Cardiac muscle cell (in vitro differentiated cells and primary cell): ENCODE results near the gene S100A8. TPM values are rescaled to one million over a fixed set of nuclear protein-coding genes. Genes with fewer than 3 reads are reported as not detected.

Experiments used
- DNase-seq, 2 donors: peaks; one replicate each; pipeline versions ENCODE4 v3.0.0 to v3.0.0-alpha.2; 2010 to 2017; ENCODE audit warnings: low read depth in 1 of 2, low spot score in 1 of 2
- H3K27ac ChIP-seq: fragments of 200-600 bp; sonication (generic); 2 replicates; pipeline ENCODE4 v1.5.1; 2016
- H3K27me3 ChIP-seq: fragments of 200-600 bp; sonication (generic); 2 replicates; pipeline ENCODE4 v1.6.0; 2016; ENCODE audit warnings: control low read depth
- H3K36me3 ChIP-seq: fragments of 200-600 bp; sonication (generic); 2 replicates; pipeline ENCODE4 v1.5.1; 2016; ENCODE audit warnings: control low read depth
- H3K4me1 ChIP-seq: fragments of 200-600 bp; sonication (generic); 2 replicates; pipeline ENCODE4 v1.8.1; 2017; ENCODE audit warnings: low read depth, mild to moderate bottlenecking, mixed run types
- H3K4me3 ChIP-seq: fragments of 200-600 bp; sonication (generic); 2 replicates; pipeline ENCODE4 v1.5.1; 2016; ENCODE audit warnings: mild to moderate bottlenecking
- H3K9me3 ChIP-seq: fragments of 200-600 bp; sonication (generic); 2 replicates; pipeline ENCODE4 v1.5.1; 2017; ENCODE audit warnings: low read depth, mild to moderate bottlenecking, control low read depth
- polyA plus RNA-seq: library from polyadenylated mRNA; unstranded; fragments of >200 nt; fragmentation: Nextera tagmentation; extraction: Ambion mirVana; gene quantifications from 2 replicates; pipeline ENCODE4 v1.2.1, GENCODE V29; 2016
- total RNA-seq: library from RNA; depleted of rRNA; stranded (reverse); fragments of >200 nt; gene quantifications from 2 replicates; pipeline ENCODE4 v1.2.3, GENCODE V29; 2016
- TF ChIP-seq, protein P1 (sequence below): IDR thresholded peaks from 2 replicates; pipeline ENCODE4 v1.5.1; 2012; ENCODE audit warnings: low read depth, mild to moderate bottlenecking, low read length

The S100A8 gene
- total and polyA plus RNA-seq, 2 experiments from 2014 or later, result 4.4 TPM; not detected in 1

DNA sequence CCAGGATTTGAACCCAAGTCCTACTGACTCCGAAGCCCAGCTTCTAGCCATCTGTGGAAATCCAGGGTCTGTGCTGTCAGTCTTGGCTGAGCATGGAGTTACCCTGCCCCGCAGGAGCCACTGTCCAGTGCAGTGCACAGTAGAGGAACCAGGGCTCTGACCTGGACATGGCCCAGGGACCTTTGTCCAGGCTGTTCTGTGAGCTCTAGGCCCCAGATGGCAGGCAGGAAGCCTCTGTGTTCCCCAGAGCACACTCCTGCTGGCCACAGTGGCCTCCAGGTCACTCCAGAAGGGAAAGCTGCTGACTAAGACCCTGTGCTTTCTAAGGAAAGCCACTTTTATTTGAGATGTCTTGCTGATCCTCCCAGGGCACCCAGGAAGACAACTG is 39.3 kb upstream of the S100A8 start:
- TF ChIP-seq, protein P1, sequence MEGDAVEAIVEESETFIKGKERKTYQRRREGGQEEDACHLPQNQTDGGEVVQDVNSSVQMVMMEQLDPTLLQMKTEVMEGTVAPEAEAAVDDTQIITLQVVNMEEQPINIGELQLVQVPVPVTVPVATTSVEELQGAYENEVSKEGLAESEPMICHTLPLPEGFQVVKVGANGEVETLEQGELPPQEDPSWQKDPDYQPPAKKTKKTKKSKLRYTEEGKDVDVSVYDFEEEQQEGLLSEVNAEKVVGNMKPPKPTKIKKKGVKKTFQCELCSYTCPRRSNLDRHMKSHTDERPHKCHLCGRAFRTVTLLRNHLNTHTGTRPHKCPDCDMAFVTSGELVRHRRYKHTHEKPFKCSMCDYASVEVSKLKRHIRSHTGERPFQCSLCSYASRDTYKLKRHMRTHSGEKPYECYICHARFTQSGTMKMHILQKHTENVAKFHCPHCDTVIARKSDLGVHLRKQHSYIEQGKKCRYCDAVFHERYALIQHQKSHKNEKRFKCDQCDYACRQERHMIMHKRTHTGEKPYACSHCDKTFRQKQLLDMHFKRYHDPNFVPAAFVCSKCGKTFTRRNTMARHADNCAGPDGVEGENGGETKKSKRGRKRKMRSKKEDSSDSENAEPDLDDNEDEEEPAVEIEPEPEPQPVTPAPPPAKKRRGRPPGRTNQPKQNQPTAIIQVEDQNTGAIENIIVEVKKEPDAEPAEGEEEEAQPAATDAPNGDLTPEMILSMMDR, result no peak
- H3K36me3 ChIP-seq, result no peaks in the 10 kb centered on the region
- DNase-seq, result no peak
- H3K27me3 ChIP-seq, result peaks cover 9% of the 10 kb centered on the region
- no peak overlapping the region for H3K27ac ChIP-seq
- no peak overlapping the region for H3K4me3 ChIP-seq
- H3K9me3 ChIP-seq, result no peaks in the 10 kb centered on the region
- H3K4me1 ChIP-seq, result no peaks in the 10 kb centered on the region

DNA sequence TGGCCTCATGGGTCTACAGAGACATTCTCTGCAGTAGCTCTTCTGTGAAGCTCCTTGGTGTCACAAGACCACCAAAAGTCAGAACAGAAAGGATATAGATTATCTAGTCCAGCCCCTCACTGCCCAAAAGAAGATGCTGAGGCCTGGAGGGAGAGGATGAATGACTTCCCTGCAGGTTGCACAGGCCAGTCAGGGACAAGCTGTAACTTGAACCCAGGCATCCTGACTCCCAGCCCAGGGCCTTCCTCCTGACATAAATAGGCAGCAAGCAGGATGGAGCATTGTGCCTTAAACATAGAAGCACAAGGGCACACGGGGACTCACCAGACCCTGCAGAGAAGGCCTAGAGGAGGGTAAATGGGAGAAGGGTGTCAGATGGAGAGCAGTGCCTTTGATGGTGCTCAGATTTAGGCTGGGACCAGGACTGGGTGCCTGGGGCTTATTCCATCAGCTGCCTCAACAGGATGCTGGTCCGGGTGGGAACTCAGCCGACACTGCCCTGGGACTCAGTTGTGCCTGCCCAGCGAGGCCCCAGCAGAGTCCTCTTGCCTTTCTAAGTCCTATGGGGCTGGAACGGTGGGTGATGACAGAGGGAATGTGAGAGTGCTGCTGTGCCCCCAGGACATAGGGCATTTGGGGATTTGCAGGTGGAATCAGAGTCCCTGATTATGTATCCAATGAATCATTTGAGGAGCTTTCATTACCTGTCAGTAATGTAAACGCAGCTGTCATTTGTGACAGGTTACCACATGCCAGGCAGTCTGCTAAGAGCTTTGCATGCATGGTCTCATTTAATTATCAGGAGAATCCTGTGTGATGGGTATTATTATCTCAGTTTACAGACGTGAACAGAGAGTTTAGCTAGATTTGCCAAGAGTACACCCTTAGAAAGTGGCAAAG is 38.6 kb upstream of the S100A8 start:
- Histone ChIP-seq H3K4me1 (no peaks in the 10 kb centered on the region), H3K9me3 (no peaks in the 10 kb centered on the region), H3K27ac (no peak overlapping the region), H3K27me3 (peaks cover 7% of the 10 kb centered on the region), H3K36me3 (no peaks in the 10 kb centered on the region), H3K4me3 (no peak overlapping the region)
- no peak for DNase-seq
- TF ChIP-seq, protein P1, result no peak

DNA sequence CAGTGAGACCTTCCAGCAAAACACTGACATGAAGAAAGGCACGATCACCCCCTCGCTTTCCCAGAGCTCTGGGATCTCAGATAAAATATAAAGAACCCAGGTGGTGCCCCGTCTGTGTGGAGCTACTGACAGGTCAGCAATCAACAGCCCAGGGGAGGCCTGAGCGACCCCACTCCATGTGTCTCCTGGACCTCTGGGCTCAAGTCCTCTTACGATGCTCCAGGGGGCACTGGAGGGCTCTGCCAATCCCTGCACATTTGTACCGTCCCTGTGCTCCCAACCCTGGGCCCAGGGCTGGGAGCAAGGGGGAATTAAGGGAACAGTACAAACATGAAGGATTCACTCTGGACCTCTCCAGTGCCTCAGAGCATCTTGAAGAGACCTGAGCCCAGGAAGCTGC is 37.9 kb upstream of the S100A8 start:
- Histone ChIP-seq H3K27ac (no peak overlapping the region), H3K4me3 (no peak overlapping the region), H3K36me3 (no peaks in the 10 kb centered on the region), H3K9me3 (no peaks in the 10 kb centered on the region), H3K4me1 (no peaks in the 10 kb centered on the region), H3K27me3 (peaks cover 6% of the 10 kb centered on the region)
- DNase-seq, result no peak
- TF ChIP-seq, protein P1, result peak; percentile 4

- no peak overlapping the region for H3K27ac ChIP-seq
- DNase-seq, result no peak
- no peaks in the 10 kb centered on the region for H3K36me3 ChIP-seq
- TF ChIP-seq, protein P1, result no peak
- H3K4me1 ChIP-seq, result no peaks in the 10 kb centered on the region
- peaks cover 6% of the 10 kb centered on the region for H3K27me3 ChIP-seq
- H3K4me3 ChIP-seq, result no peak overlapping the region
- H3K9me3 ChIP-seq, result no peaks in the 10 kb centered on the region
Measured at GRCh38 chr1:153428073-153428638, 37.3 kb upstream of the S100A8 start.

GRCh38 chr1:153426809-153427208 is 35.9 kb upstream of the S100A8 start:
- H3K4me3 ChIP-seq, result no peak overlapping the region
- no peaks in the 10 kb centered on the region for H3K9me3 ChIP-seq
- no peak for DNase-seq
- no peaks in the 10 kb centered on the region for H3K36me3 ChIP-seq
- TF ChIP-seq, protein P1, result no peak
- H3K4me1 ChIP-seq, result no peaks in the 10 kb centered on the region
- H3K27me3 ChIP-seq, result peaks cover 6% of the 10 kb centered on the region
- no peak overlapping the region for H3K27ac ChIP-seq
